SK-N-MC (cell line): ENCODE measurements around the gene PDSS1.

Source experiments
- EZH2 ChIP-seq: fragments of 200-600 bp; sonication (generic); IDR thresholded peaks from one replicate; pipeline ENCODE4 v1.6.1; 2017; ENCODE audit warnings: antibody characterized with exemption
- FOXP2 ChIP-seq: optimal IDR thresholded peaks from 2 replicates; pipeline ENCODE3; 2011; ENCODE audit warnings: mild to moderate bottlenecking, moderate library complexity; ENCODE audit not compliant: insufficient read depth; ENCODE audit errors: extremely low read length, control extremely low read depth
- POLR2AphosphoS5 ChIP-seq: IDR thresholded peaks from 2 replicates; pipeline ENCODE4 v1.6.1; 2012; ENCODE audit warnings: mild to moderate bottlenecking, low read depth, low read length, borderline replicate concordance

DNA sequence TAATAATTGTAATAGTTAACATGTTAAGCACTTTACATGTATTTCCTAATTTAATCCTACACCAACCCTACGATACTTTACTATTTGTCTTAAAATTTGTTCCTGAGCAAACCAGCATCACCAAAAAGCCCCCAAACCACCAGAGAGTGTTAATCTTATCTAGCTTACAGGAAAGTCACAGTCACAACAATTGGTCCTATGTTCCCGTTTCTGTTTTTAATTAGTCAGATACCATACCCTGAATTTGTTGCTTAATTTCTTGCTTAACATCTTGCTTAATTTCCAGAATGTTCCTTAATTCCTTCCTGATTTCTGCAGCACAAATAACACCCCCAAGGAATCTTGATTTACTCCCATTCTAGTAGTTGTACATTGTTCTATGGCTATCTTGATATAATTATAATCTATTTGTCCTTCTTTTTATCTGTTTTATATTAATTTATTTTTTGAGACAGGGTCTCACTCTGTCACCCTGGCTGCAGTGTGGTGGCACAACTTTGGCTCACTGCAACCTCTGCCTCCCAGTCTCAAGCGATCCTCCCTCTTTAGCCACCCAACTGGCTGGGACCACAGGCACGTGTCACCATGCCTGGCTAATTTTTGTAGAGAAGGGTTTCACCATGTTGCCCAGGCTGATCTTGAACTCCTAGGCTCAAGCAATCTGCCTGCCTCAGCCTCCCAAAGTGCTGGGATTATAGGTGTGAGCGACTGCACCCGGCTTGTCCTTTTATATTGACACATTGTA, 6.6 kb upstream of the PDSS1 start:
- TF ChIP-seq POLR2AphosphoS5: no peak
- no peak for TF ChIP-seq EZH2
- no peak for TF ChIP-seq FOXP2
